Loucy (cell line): ENCODE results near the gene HOMEZ.

ENCODE experiments used
- CTCF ChIP-seq: fragments of 200-600 bp; sonication (generic); conservative IDR thresholded peaks from 2 replicates; pipeline ENCODE4 v1.5.1; 2014; ENCODE audit warnings: mild to moderate bottlenecking, antibody characterized with exemption, low read length
- EZH2phosphoT487 ChIP-seq: fragments of 200-600 bp; IDR thresholded peaks from 2 replicates; pipeline ENCODE4 v1.6.1; 2018; ENCODE audit warnings: antibody characterized with exemption, mild to moderate bottlenecking, moderate library complexity, borderline replicate concordance

GRCh38 chr14:23300687-23301223 lies 14.8 kb upstream of the HOMEZ start:
- TF ChIP-seq CTCF (no peak), EZH2phosphoT487 (no peak)
